Upper lobe of left lung (tissue), 6 donors: ENCODE data around the gene SLX4IP. TPM values are rescaled to one million over a fixed set of nuclear protein-coding genes. Genes with fewer than 3 reads are reported as not detected.

Experiments used
- ATAC-seq, 2 donors: fragments of 200-7000 bp; cut with Tn5 transposase; one replicate each; pipeline ENCODE4 v1.9.1; 2022; ENCODE audit warnings: mild to moderate bottlenecking in 2 of 2, moderate library complexity in 2 of 2; ENCODE audit not compliant: low FRiP score in 2 of 2
- DNase-seq, 2 donors: peaks; one replicate each; pipeline ENCODE4 v3.0.0-alpha.2; 2019 to 2020
- H3K27ac ChIP-seq, 4 donors: fragments of 200-600 bp; sonication (generic); one replicate each; pipeline ENCODE4 v1.5.1; 2016 to 2019
- H3K27me3 ChIP-seq, 4 donors: fragments of 200-600 bp; sonication (generic); one replicate each; pipeline ENCODE4 v1.5.1; 2017 to 2019
- H3K36me3 ChIP-seq, 4 donors: fragments of 200-600 bp; sonication (generic); one replicate each; pipeline ENCODE4 v1.5.1; 2016 to 2019
- H3K4me1 ChIP-seq, 4 donors: fragments of 200-600 bp; sonication (generic); one replicate each; pipeline ENCODE4 v1.5.1; 2018 to 2019
- H3K4me3 ChIP-seq, 4 donors: fragments of 200-600 bp; sonication (generic); one replicate each; pipeline ENCODE4 v1.5.1; 2017 to 2019; ENCODE audit warnings: mild to moderate bottlenecking in 2 of 4, moderate library complexity in 1 of 4
- H3K9me3 ChIP-seq, 4 donors: fragments of 200-600 bp; sonication (generic); one replicate each; pipeline ENCODE4 v1.5.1; 2018 to 2019
- CTCF ChIP-seq, 6 experiments: fragments of 450-650 bp in 4 of 6; fragments of 200-600 bp in 2 of 6; sonication (generic) in 2 of 6; IDR thresholded peaks; one replicate each; pipeline ENCODE4 v1.5.1; 2016 to 2019; ENCODE audit warnings: antibody characterized with exemption in 6 of 6
- EP300 ChIP-seq, 4 donors: sonication (generic); formaldehyde crosslinking; IDR thresholded peaks; one replicate each; pipeline ENCODE4 v1.5.1; 2017; ENCODE audit warnings: antibody characterized with exemption in 4 of 4, control low read depth in 2 of 4
- POLR2A ChIP-seq, 4 donors: fragments of 450-650 bp; IDR thresholded peaks; one replicate each; pipeline ENCODE4 v1.5.1; 2016 to 2017; ENCODE audit warnings: antibody characterized with exemption in 4 of 4, mild to moderate bottlenecking in 2 of 4
- POLR2AphosphoS5 ChIP-seq, 2 donors: sonication (generic); formaldehyde crosslinking; IDR thresholded peaks; one replicate each; pipeline ENCODE4 v1.5.1; 2017; ENCODE audit warnings: antibody characterized with exemption in 2 of 2
- WGBS, 2 donors: methylation state at CpG; one replicate each; pipeline ENCODE4 v1.1.5; 2017 to 2018; 5-methylcytosine and 5-hydroxymethylcytosine counted together
- total RNA-seq, 6 donors: library from RNA; depleted of rRNA in 4 of 6; stranded (reverse); fragments of >200 nt in 4 of 6; gene quantifications; one replicate each; pipeline versions ENCODE4 v1.1.0 to v1.2.1, GENCODE V29; 2016 to 2021
- donor health status: DM: no; HTN: no; CAD: no; lungs with moderate emphysema.
- donor health status: DM: no; HTN: yes; CAD: no; lungs with severe emphysema.

The SLX4IP gene
- total RNA-seq, 6 donors from 2014 or later = 3.2 to 6.0 (median 4.5) TPM

GRCh38 chr20:10497283-10497682 is 62.2 kb downstream of the SLX4IP start:
- Histone ChIP-seq H3K4me3 (no peak overlapping the region), H3K9me3 (no peaks in the 10 kb centered on the region), H3K4me1 (peaks cover 0 to 14% (median 12%) of the 10 kb centered on the region in 4 donors), H3K27ac (no peak overlapping the region), H3K27me3 (no peaks in the 10 kb centered on the region), H3K36me3 (no peaks in the 10 kb centered on the region)
- ATAC-seq (no peak), DNase-seq (no peak)
- TF ChIP-seq CTCF (IDR thresholded peaks at IDR 0.05) (no peak), POLR2AphosphoS5 (IDR thresholded peaks at IDR 0.05) (no peak), POLR2A (IDR thresholded peaks at IDR 0.05) (no peak), EP300 (IDR thresholded peaks at IDR 0.05) (no peak)
- WGBS, 2 donors = 84 to 92% methylated on average over 2 of the region's 2 CpGs

GRCh38 chr20:10497791-10498190 is 62.7 kb downstream of the SLX4IP start:
- DNase-seq = no peak
- no peak overlapping the region for H3K4me3 ChIP-seq
- TF ChIP-seq EP300 (IDR thresholded peaks at IDR 0.05) = no peak
- TF ChIP-seq POLR2AphosphoS5 (IDR thresholded peaks at IDR 0.05) = no peak
- no peak for TF ChIP-seq POLR2A (IDR thresholded peaks at IDR 0.05)
- no peak for TF ChIP-seq CTCF (IDR thresholded peaks at IDR 0.05)
- H3K9me3 ChIP-seq = no peaks in the 10 kb centered on the region
- peaks cover 0 to 17% (median 12%) of the 10 kb centered on the region in 4 donors for H3K4me1 ChIP-seq
- no peaks in the 10 kb centered on the region for H3K36me3 ChIP-seq
- no peaks in the 10 kb centered on the region for H3K27me3 ChIP-seq
- no peak for ATAC-seq
- no peak overlapping the region for H3K27ac ChIP-seq

- Histone ChIP-seq H3K27me3 (no peaks in the 10 kb centered on the region), H3K36me3 (no peaks in the 10 kb centered on the region), H3K9me3 (no peaks in the 10 kb centered on the region), H3K4me3 (no peak overlapping the region), H3K27ac (no peak overlapping the region), H3K4me1 (peaks cover 0 to 20% (median 12%) of the 10 kb centered on the region in 4 donors)
- 67 to 76% methylated on average over 1 of the region's 1 CpG for WGBS, 2 donors
- no peak for TF ChIP-seq POLR2AphosphoS5 (IDR thresholded peaks at IDR 0.05)
- no peak for TF ChIP-seq EP300 (IDR thresholded peaks at IDR 0.05)
- TF ChIP-seq POLR2A (IDR thresholded peaks at IDR 0.05) = no peak
- ATAC-seq (no peak), DNase-seq (no peak)
Observed at GRCh38 chr20:10498200-10498599, 63.1 kb downstream of the SLX4IP start.

- peak; percentile 20 to 65 for ATAC-seq
- Histone ChIP-seq H3K27me3 (no peaks in the 10 kb centered on the region), H3K4me1 (peaks cover 22 to 47% (median 31%) of the 10 kb centered on the region in 4 donors), H3K4me3 (peak overlapping the region in 1 of 4 donors; percentile 1), H3K9me3 (no peaks in the 10 kb centered on the region), H3K27ac (peak overlapping the region in 3 of 4 donors; percentile 7 to 66 (median 57)), H3K36me3 (no peaks in the 10 kb centered on the region)
- 43 to 51% methylated on average over 4 of the region's 4 CpGs for WGBS, 2 donors
- no peak for TF ChIP-seq EP300 (IDR thresholded peaks at IDR 0.05)
- TF ChIP-seq CTCF (IDR thresholded peaks at IDR 0.05) = no peak
- TF ChIP-seq POLR2A (IDR thresholded peaks at IDR 0.05) = peak in 1 of 4 donors; percentile 32
- peak in 1 of 2 donors; percentile 84 for DNase-seq
Observed at GRCh38 chr20:10501402-10501801, 66.3 kb downstream of the SLX4IP start.

GRCh38 chr20:10502098-10502526 is 67.0 kb downstream of the SLX4IP start:
- TF ChIP-seq CTCF (IDR thresholded peaks at IDR 0.05) = no peak
- no peak for TF ChIP-seq POLR2AphosphoS5 (IDR thresholded peaks at IDR 0.05)
- no peak for TF ChIP-seq EP300 (IDR thresholded peaks at IDR 0.05)
- no peak for TF ChIP-seq POLR2A (IDR thresholded peaks at IDR 0.05)
- Histone ChIP-seq H3K36me3 (no peaks in the 10 kb centered on the region), H3K9me3 (no peaks in the 10 kb centered on the region), H3K4me3 (no peak overlapping the region), H3K27ac (peak overlapping the region in 3 of 4 donors; percentile 7 to 66 (median 57)), H3K27me3 (no peaks in the 10 kb centered on the region), H3K4me1 (peaks cover 25 to 51% (median 37%) of the 10 kb centered on the region in 4 donors)
- DNase-seq (no peak), ATAC-seq (no peak)
- WGBS, 2 donors = 86 to 95% methylated on average over 4 to 5 of the region's 5 CpGs
